ENCODE data around the gene OCEL1.
"Not testable (repeated sequence)": the region's sequence is repeated elsewhere in the genome, so short reads cannot be mapped to it uniquely, and the experiment has no call there.

The OCEL1 gene

GRCh38 chr19:17266589-17266974, 40.6 kb downstream of the OCEL1 start:
- DNase-seq, result no peak

DNA sequence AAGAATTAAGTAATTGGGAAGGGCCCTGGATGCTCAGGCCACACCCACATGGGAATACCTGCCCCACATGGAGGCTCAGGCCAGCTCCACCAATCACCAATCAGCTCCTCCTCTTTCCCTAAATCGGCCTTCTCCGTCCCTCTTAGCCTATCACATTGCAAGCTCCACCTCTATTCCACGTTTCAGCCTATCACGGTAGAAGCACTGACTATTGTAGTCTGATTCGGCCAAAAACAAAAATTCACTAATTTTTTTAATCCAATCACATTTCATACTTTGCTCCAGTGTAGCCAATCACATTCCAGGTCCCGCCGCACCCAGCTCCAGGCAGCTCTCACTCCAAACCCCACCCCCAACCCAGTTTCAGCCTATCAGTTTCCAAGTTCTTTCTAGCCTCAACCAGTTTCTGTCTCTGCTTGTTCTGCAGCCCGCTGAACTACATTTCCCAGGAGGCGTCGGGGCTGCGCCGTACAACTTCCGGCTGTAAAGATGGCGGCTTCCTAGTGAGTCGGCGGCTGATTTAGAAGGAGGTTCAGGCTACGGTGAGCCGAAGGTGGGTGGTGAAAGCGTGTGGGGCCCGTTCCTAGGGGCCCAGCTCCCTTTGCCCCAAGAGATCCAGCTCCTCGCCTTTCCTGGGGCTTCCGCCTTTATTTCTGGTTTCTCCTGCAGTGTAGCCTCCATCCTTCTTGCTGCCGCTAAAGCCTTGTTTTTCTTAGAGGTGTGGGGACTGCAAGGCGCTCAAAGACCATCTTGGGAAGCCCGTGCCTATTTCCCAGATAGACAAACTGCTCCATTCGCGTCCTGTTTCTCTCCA, 41.2 kb downstream of the OCEL1 start, which contains the start of gene BABAM1:
TSS of gene BABAM1 (plus strand) at position 469 of the 814 bp plus-strand sequence. CDS start 1,364 bp downstream, outside the sequence.
- peak; percentile 98 for DNase-seq

- no peak for DNase-seq
Measured at GRCh38 chr19:17268754-17269153, 42.7 kb downstream of the OCEL1 start.

GRCh38 chr19:17274892-17275291, 48.9 kb downstream of the OCEL1 start:
- DNase-seq, result not testable (repeated sequence)

GRCh38 chr19:17275441-17276175, 49.6 kb downstream of the OCEL1 start:
- DNase-seq, result no peak

Measured in NCI-H1436 treated with DMSO at 0.1 percent for 48 hours (cell line).